ENCODE results near the gene AARS2.

- TF ChIP-seq CTCF (IDR thresholded peaks at IDR 0.05; ENCODE audit: low read depth, low read length, missing input control) (no peak), RAD21 (IDR thresholded peaks at IDR 0.05) (no peak), HNF4G (IDR thresholded peaks at IDR 0.05) (no peak), EGR1 (IDR thresholded peaks at IDR 0.05; ENCODE audit: low read depth in 2 of 2) (no peak), MAX (IDR thresholded peaks at IDR 0.05) (no peak)
Measured at GRCh38 chr6:44333942-44334341, 20.8 kb upstream of the AARS2 start.
